Posterior cingulate gyrus (tissue), 11 donors: ENCODE data around the gene MOB3B.
"Not testable (repeated sequence)": the region's sequence is repeated elsewhere in the genome, so short reads cannot be mapped to it uniquely, and the experiment has no call there.

Experiments
- DNase-seq, 10 donors: peaks; one replicate each; pipeline versions ENCODE4 v3.0.0 to v3.0.0-alpha.2; 2020 to 2021; ENCODE audit warnings: mixed read lengths in 3 of 10
- intact Hi-C: fragments of 100-400 bp; cut with DNase I; formaldehyde crosslinking; loops from one replicate; pipeline ENCODE4 v1.15.1; 2023

MOB3B gene

GRCh38 chr9:27460226-27461023, 69.2 kb downstream of the MOB3B start:
- no peak for DNase-seq
- intact Hi-C loops, result no loop called here

- DNase-seq, result no peak
- intact Hi-C loops, result no loop called here
Measured at GRCh38 chr9:27457445-27457844, 72.2 kb downstream of the MOB3B start.

GRCh38 chr9:27453860-27454553, 75.6 kb downstream of the MOB3B start:
- no peak for DNase-seq
- intact Hi-C loops, result no loop called here

- no peak for DNase-seq
- intact Hi-C loops, result no loop called here
Measured at GRCh38 chr9:27451207-27451797, 78.3 kb downstream of the MOB3B start.

GRCh38 chr9:27450752-27451151, 78.9 kb downstream of the MOB3B start:
- DNase-seq, result no peak
- intact Hi-C loops, result no loop called here

- DNase-seq, intact Hi-C loops: not testable (repeated sequence)
Measured at GRCh38 chr9:27448356-27448755, 81.3 kb downstream of the MOB3B start.

- DNase-seq, result no peak
- intact Hi-C loops, result no loop called here
Measured at GRCh38 chr9:27447031-27447683, 82.5 kb downstream of the MOB3B start.

- intact Hi-C loops, result no loop called here
- DNase-seq, result no peak
Measured at GRCh38 chr9:27445688-27446087, 83.9 kb downstream of the MOB3B start.

GRCh38 chr9:27445057-27445595, 84.5 kb downstream of the MOB3B start:
- intact Hi-C loops, result no loop called here

GRCh38 chr9:27442464-27442863, 87.2 kb downstream of the MOB3B start:
- intact Hi-C loops, result no loop called here
- DNase-seq, result no peak

More at GRCh38 chr9:27445057-27445595, 84.5 kb downstream of the MOB3B start:
- no peak for DNase-seq

GRCh38 chr9:27441741-27442070, 87.9 kb downstream of the MOB3B start:
- intact Hi-C loops, result no loop called here
- no peak for DNase-seq

GRCh38 chr9:27440888-27441740, 88.5 kb downstream of the MOB3B start:
- intact Hi-C loops, result no loop called here

GRCh38 chr9:27438522-27438921, 91.1 kb downstream of the MOB3B start:
- intact Hi-C loops, result no loop called here
- no peak for DNase-seq

More at GRCh38 chr9:27440888-27441740, 88.5 kb downstream of the MOB3B start:
- DNase-seq, result no peak

- no peak for DNase-seq
- intact Hi-C loops, result no loop called here
Measured at GRCh38 chr9:27437652-27438373, 91.8 kb downstream of the MOB3B start.

GRCh38 chr9:27436234-27436633, 93.4 kb downstream of the MOB3B start:
- intact Hi-C loops, result no loop called here
- DNase-seq, result no peak

- intact Hi-C loops, result no loop called here
- DNase-seq, result no peak
Measured at GRCh38 chr9:27433631-27434325, 95.8 kb downstream of the MOB3B start.

GRCh38 chr9:27432308-27432707, 97.3 kb downstream of the MOB3B start:
- intact Hi-C loops, result no loop called here
- DNase-seq, result no peak

- intact Hi-C loops, result no loop called here
- no peak for DNase-seq
Measured at GRCh38 chr9:27431543-27432147, 98.0 kb downstream of the MOB3B start.
